Measurements from ENCODE around the gene SMCO3. TPM values are rescaled to one million over a fixed set of nuclear protein-coding genes. Genes with fewer than 3 reads are reported as not detected.

Gene SMCO3
- total RNA-seq, 1 donor from 2014 or later: not detected

DNA sequence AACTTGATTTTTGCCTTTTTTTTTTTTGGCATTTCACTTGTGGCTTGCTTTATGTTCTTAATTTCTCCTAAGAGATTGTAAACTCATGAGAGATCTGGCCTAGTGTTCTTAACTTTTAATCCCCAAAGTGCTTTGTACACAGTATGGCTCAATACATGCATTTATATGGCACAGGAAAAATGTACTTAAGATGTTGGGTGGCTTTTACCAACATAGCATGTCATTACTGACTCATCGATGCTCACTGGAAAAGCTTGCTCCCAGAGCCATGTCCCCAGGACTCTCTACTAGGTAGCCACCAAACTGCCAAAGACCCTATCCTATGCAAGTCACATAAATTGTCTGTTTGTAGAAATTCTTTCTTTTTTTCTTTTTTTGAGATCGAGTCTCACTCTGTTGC lies 13.1 kb upstream of the SMCO3 start:
- no peak for DNase-seq

DNA sequence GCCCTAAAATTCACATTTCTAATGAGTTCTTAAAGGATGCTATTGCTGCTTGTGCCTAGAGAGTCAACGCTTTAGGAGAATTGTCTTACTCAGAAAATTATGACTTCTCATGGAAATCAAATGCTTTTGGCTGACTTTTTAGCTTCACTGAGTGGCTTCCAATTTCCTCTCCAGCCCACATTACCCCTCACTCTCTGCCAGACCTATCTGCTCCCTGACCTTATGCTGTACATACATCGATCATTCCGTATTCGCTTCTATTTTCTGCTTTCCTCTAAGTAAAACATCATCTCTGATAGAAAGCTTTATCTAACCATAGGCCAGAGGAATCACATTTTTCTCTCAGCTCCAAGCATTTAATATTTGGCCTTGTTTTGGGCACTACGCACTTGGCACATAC lies 12.5 kb upstream of the SMCO3 start:
- DNase-seq: no peak

DNA sequence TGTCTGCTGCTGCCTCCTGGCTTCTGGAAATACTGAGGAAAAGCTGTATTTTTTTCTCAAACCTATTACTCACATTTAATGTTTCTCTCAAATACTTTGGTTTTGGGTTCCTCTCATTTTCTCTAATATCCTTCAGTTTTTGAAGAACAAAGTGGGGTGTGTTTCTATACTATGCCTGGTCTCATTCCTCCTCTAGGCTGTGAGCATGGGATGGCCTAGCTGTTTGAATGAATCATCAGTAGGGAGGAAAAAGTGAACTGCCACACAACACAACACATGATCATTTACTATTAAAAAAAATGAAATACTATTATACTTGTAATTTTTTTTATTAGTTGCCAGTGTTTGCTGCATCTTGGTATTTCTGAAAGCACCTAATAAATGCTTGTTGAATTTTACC lies 11.3 kb upstream of the SMCO3 start:
- DNase-seq: no peak

DNA sequence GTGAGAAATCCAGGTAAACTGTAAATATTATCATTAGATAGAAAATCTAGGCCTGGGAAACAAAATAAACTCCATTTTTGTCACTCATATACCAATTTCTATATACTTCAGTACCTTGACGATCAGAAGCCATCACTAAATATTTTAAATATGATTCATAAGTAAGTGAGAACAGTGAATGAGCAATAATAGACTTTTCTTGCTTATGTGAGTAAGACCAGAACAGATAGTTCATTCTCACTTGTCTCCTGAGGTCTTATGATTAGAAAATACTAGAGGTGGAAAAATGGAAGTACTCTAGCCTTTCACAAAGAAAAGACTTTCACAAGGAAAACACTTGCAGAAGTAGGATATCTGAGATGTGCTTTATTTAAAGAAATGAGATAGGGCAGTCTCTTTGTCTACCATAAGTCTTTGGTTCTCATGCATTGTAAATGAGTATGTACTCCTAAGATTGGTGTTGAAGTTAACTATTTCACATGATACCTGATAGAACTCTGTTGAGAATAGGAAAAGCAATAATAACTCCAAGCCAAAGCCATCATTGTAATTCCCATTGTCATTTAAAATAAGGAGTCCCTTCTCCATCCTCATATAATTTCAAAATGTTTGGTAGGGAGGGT lies 10.1 kb upstream of the SMCO3 start:
- DNase-seq: no peak

DNA sequence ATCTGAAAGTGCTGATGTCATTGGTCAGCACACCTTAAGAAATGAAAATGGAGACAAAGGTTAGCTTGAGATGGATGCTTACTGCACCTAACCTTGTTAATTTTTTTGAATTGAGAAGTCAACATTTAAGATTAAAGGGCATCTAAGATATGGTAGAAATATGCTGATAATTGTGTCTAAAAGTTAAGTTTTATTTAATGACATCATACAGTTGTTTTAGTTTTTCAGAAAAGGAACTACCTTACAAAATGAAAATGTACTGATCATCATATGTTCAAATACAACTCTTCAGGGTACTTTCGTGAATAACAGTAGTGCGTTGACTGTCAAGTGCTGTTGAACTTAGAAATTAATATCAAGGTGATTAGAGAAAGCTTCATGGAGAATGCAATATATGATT lies 2.5 kb downstream of the SMCO3 start:
- DNase-seq: no peak

DNA sequence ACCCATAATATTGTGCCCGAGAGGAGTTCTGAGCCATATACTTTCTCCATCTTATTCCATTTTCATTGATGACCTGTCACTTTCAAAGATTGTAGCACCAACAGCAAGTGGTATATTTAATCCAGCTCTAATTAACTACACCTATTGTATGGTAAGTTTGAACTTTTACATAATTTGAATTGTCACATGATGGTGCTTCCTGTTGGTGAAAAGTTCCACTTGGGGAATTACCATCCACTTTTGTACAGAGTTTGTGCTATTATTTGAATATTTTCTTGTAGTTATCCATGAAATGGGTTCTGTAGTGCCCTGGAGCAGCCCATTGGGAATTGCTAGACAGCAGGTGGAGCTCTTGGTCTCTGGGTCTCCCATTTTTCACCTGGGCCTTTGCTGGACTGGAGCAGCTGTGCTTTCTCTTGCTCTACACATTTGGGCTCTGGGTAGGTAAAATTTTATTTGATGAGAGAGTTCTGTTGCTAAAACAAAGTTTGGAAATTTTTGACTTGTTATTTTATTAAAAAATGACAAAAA lies 3.0 kb downstream of the SMCO3 start:
- DNase-seq: no peak

DNA sequence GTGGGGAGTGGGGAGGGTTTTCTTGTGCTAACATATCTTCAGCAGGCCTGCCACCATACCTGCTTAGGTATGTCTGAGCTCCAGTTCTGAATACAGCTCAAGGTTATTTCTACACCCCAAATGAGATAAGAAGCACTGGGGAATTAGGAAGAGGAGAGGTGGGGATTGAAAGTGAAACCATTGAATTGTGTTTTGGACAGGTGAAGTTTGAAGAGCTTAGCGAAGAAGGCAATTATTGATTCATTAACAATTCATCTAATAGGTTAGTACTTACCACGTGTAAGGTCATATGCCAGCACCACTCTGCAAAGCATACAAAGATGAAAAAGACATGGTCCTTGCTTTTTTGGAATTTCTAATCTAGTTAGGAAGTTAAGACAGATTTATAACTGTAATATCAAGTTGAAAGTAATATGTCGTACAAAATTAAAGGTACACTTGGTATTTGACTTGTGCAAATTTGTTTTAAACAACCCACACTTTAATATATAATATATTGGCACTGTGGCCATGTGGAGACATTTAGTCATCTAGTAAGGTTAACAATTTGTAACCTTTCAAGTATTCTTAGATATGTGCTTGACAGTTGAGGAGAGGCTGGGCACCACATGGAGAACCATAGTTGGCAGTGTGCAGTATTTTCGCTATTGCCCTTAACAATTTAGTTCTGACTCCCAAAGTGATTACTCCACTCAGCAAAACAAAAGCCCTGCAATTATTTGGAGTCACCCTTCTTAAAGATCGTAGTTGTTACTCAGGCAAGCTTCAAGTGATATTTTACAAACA lies 3.6 kb downstream of the SMCO3 start:
- DNase-seq: no peak

DNA sequence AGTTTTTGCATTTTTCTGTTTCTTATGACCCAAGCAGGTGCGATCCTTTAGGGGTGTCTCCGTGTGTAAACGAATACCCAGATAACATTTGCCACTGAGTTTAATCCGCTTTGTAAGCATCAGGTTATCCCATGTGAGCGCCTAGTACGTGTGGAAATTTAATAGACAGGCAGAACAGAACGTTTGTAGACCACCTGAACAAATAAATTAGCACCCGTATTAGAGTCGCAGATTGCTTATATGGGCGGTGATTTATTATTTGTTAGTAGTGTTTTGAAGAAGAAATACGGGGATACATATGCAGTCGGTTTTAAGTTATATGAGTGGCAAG lies 10.2 kb downstream of the SMCO3 start:
- no peak for DNase-seq

DNA sequence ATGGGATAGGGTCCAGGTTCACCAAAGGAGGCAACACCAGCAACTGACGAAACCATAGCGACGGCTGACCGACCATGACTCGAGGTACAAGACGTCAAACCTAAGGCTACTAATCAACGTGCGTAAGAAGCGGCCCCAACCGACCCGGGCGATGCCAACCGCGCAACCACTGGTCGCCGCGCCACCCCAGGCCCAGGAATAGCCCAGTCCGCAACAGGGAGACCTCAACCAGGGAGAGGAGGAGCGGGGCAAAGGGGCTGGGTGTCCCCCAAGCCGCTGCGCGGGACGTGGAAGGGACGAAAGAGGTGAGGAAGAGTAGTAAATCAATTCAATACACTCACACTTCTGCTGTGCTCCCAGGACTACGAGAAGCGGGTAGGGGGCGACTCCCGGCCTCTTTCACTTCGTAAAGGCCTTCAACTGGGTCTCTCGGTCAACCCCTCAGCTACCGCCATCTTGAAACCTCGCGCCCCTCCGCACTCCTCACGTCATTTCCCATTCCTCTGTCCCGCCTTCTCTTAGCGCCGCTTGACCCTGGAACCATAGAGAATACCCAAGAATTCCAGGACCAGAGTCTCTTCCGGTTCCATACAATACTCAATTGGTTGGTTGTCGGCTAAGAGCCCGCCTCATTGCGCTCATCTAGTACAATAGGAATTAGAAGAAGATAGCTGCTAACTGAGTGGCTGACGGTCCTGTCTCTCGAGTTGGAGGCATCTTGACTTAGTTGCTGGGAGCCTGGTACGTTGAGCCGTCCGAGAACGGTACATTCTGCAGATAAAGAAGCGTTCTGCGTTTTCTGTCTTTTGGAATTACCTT lies 10.8 kb downstream of the SMCO3 start, which contains the start of the genes C12orf60 and WBP11:
Gene C12orf60, plus strand, starts transcription at position 660 of the 819 bp plus-strand sequence. CDS start 19,266 bp downstream, outside the sequence.
Gene WBP11, minus strand, starts transcription at position 468 of the 819 bp plus-strand sequence. CDS start 2,095 bp downstream, outside the sequence.
- peak; percentile 95 for DNase-seq

DNA sequence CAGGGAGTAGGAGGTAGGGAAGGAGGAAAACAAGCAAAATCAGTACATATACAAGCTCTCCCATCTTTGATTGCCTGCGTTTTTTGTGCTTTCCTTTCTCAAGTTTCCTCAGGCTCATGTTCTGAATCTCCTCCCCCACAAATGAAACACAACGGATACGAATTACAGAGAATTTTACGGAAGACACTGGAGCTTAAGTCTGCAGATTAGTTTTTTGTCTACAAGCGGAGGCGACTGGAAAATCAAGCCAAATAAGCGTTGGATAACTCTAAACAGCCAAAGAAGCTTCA lies 11.3 kb downstream of the SMCO3 start:
- DNase-seq: no peak

DNA sequence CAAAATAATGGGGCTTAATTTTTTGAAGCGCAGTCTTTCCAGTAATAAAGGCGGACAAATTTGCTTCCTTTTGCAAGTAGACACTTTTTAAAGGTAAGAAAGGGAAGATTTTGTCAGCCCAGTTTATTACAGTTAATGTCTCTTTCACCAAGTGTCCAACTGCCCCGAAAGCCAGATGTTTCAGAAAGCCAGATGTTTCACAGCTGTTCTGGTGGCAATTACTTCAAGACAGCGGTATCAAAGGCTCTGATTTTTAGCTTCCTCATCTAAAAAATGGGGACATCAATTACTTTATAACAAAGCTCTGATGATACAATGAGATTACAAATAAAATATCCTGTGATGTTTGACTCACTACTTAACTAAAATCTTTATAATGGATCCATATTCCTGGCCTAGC lies 11.7 kb downstream of the SMCO3 start:
- no peak for DNase-seq

DNA sequence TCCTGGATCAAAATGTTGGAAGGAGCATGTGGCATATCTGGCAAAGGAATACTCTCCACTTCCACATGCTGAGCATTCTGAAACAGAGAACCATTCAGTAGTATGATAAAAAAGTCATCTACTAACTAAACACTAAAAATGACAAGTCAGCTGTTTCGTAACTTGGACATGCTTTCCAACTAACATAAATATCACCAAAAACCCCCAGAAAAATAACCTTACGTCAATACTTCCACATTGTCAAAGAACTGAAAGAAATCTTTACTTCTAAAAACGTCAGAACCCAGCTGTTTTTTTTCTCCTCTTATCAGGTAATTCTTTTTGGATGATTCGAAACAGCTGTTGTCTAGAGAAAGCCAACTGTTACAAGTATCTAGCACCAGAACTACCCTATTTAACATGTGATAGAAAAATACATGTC lies 18.9 kb downstream of the SMCO3 start:
- no peak for DNase-seq

DNA sequence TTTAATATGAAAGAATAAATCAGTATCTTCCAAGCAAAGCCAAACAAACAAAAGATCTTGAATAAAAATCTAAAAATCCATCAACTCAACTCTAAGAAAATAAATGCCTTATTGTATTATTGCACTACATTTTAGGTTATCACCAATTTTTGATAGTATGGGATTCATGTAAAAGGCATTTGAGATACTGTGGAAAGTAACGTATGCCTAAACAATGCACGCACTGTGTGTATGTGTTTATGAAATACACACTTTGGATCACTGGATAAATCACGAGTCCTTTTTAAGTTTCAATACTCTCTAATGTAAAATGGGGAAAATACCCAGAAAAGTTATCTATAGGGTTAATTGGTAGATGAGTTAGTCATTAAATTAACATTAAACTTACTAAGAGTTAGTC lies 28.4 kb downstream of the SMCO3 start:
- DNase-seq: no peak

DNA sequence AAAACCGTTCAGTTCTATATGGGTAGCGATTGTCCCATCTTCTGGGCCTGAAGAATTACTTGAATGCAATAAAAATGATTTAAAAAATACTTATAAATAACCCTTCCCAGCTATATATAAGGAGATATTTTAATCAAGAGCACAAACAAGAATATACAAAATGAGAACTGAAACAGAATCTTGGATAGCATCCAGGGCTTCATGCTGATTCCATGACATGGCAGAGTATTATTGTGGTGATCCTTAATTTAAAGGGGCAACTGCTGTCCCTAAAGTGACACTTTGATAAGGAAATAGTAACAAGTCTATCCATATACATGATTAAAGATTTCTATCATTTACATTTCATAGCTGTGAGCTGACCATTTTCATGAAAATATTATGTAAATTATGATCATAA lies 29.5 kb downstream of the SMCO3 start:
- DNase-seq: no peak

DNA sequence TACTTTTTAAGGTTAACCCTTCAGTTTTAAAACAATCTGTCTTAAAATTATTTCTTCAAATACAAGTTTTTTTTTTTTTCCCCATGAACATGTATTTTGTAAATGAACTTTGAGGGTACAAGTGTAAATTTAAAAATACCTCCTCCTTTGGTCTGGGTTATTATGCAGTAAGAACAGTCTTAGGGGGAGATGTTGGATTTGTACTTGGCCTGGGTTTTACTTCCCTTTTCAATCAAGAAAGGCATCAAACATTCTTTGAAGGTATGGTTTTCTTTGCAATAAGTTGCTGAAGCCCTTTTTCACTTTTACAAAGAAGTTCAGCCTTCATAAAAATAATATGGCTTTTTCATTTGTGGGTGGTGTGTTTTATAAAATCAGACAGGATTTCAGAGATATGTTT lies 31.2 kb downstream of the SMCO3 start:
- DNase-seq: no peak

DNA sequence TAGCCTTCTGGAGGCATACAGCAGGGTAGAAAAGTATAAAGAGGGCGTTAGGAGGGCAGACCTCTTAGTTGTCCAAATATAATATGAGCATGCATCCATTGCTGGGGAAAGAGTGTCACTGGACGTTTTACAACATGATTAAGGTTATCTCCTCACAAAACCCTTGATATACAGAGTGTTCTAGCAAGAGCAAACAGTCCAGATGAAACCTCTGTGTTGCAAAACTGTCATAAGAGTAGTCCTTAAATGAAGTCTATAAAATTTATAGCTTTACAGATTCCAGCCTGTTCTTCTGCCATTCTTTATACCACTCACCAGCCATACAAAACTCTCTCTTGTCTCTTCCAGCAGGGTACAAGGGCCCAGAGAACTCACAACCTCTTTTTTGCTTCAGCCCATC lies 32.4 kb downstream of the SMCO3 start:
- no peak for DNase-seq

DNA sequence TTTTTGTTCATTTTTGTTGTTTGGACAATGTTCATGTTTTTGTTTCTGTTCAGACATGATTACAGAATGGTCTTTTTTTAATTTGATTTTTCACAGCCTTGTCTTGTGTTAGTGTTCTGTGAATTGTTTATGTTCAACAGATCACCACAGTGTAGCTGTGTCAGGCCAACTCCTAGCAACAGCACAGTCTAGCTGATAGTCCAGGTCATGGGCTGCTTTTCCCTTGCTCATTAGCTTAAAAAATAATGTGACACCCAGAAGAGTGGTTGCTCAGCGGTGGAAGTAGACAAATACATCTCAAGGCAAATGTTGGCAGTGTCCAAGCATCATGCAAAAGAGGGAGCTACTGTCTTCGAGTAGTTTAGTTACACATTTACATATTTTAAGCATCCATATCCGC lies 33.1 kb downstream of the SMCO3 start:
- DNase-seq: no peak

DNA sequence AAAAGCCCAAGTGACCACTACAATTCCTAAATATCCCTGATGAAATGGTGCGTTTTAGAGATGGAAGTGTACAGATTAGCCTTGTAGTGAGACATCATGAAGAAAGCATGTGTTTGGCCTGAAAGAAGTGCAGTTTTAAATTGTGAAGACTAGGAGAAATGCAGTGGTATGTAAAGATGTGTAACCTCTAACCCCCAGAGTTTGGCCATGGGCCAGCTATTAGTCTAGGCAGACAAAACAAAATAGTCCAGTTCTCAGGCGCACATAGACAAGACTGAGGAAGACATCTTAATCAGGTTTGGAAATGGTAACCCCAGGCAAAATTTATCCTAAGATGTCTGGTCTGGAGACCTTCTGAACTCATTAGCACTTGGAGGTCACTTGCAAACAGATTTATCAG lies 34.1 kb downstream of the SMCO3 start:
- no peak for DNase-seq

DNA sequence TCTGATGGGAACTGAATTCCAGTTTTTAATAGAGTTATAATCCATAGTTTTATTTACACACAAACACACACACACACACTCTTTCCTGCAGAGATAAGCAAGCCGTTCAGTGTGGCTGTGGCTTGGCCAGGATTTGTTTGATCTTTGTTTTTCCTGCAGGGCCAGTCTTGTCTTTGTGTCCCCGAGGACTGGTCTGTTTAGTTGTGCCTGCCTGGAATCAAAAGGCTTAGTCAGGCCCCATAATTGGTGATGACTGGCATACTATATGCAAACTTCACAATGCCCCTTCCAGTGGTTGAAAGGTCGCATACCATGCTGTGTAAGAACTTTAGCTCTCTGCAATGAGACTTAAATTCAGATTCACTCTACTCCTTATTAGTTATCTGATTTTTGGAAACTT lies 36.7 kb downstream of the SMCO3 start:
- no peak for DNase-seq

DNA sequence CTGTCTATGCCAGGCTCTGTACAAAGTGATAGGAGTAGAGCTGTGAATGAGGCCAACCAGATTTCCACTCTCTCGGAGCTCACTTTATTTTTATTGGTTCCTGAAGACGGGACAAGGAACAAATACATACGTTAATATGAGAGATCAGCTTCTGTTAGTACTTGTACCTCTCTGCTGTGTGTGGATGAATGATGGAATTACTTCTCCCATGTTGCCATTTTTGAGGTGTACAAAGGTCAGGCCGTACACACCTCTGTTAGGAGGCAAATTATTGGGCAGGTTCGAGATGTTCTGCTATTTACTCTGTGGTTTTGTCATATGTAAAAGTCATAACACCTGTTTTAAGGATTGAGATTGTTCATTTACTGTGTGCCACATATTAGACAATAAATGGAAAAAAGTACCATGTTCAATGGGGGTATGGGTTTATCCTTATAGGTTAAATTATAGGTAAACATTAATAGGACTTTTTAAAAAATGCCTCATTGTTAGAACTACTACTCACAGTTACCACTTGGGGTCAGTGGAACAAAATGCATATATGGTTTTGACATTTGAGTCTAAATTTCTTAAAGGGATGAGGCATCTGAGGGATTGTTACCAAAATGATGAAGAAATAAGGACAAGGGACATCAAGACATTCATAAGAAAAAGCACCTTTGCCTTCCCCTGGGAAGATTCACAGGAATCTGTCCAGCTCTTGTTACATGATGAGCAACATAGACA lies 37.6 kb downstream of the SMCO3 start:
- no peak for DNase-seq

DNA sequence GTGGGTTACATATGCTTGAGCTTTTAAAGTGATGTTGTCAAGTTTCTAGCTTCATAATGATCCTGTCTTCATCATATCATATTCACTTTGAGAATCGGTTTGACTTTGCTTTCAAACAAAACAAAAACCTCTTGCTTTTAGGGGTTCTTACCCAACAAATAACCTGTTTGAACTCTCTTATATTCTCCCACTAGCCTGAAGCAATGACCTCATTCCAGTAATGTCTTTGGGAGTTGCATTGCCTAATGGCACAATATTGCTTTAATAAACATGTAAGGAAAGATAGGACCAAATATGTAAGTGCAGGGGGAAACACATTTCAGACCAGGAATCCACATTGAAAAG lies 38.4 kb downstream of the SMCO3 start:
- no peak for DNase-seq

DNA sequence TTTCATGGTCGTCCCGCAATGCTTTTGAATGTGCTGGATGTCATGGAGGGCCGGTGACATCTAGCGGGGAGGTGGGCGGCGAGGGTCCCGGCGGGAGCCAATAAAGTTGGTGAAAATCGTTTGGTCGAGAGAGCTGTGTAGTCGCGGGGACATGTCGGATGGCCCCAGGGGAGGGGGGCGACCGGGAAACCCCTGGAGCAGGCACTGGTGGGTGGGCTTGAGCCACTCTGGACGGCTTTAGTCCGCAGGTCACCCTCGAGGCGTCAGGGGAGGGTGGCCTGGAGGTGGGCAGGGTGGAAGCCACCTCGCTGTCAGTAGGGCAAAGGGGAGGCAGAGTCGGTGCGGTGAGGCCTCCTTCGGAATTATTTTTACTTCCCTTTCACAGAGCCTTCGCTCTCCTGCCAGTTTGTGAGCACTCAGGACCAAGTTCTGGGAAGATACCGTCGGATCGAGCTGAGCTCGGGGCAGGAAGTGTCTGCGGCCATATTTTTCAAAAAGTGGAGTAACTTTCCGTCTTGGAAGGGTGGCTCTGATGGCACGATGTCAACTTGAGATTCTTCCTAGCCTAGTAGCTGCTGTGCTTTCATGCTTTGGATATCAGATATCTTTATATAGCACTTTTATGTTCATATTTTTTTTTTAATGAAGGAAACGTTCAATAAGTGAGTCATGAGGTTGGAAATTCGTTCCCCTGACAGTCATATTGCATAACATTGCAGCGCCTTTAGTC lies 38.9 kb downstream of the SMCO3 start:
- no peak for DNase-seq

All from occipital lobe (tissue), 2 donors.